WI38 (cell line): ENCODE data around the gene PHF5A.

Source experiments
- H3K4me3 ChIP-seq: 2 replicates; pipeline ENCODE4 v1.5.1; 2011; ENCODE audit warnings: low read depth, mild to moderate bottlenecking, control low read depth, low read length
- TF ChIP-seq, protein P1 (sequence below): IDR thresholded peaks from 2 replicates; pipeline ENCODE4 v1.5.1; 2012; ENCODE audit warnings: low read depth, mild to moderate bottlenecking, control low read depth, low read length

The PHF5A gene

DNA sequence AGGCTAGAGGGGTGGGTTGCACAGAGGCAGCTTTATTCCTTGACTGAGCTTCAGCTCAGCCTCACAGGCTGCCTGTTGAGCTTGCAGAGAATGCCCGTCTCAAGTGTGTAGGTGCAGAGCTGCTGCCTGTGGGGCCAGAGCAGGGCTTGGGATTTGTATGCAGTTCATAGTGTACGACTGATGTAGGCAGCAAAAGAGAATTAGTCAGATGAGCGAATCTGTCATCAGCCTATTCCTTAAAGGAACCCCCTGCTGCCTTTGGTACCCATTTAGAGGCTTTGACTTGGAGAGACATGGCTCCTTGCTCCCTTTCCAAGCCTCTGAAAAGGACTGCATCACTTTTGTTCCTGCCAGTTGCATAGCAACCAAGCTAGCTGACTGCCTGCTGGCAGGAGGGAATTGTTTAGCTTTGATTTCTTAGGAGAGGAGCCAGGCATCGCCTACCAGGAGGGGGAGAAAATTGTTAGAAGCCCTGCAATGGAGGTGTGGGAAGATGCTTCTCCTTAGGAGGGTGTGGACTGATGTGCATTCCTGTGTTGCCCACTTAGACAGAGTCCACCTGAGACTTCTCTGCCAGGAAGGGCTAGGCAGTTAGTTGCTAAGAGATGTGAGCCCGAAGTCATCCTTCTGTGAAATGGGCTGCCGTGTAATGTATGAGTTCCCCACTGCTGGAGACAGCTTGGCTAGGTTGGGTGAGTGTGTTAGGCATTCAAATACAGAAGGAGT is 11.3 kb upstream of the PHF5A start:
- no peak overlapping the region for H3K4me3 ChIP-seq
- TF ChIP-seq, protein P1, sequence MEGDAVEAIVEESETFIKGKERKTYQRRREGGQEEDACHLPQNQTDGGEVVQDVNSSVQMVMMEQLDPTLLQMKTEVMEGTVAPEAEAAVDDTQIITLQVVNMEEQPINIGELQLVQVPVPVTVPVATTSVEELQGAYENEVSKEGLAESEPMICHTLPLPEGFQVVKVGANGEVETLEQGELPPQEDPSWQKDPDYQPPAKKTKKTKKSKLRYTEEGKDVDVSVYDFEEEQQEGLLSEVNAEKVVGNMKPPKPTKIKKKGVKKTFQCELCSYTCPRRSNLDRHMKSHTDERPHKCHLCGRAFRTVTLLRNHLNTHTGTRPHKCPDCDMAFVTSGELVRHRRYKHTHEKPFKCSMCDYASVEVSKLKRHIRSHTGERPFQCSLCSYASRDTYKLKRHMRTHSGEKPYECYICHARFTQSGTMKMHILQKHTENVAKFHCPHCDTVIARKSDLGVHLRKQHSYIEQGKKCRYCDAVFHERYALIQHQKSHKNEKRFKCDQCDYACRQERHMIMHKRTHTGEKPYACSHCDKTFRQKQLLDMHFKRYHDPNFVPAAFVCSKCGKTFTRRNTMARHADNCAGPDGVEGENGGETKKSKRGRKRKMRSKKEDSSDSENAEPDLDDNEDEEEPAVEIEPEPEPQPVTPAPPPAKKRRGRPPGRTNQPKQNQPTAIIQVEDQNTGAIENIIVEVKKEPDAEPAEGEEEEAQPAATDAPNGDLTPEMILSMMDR = no peak

DNA sequence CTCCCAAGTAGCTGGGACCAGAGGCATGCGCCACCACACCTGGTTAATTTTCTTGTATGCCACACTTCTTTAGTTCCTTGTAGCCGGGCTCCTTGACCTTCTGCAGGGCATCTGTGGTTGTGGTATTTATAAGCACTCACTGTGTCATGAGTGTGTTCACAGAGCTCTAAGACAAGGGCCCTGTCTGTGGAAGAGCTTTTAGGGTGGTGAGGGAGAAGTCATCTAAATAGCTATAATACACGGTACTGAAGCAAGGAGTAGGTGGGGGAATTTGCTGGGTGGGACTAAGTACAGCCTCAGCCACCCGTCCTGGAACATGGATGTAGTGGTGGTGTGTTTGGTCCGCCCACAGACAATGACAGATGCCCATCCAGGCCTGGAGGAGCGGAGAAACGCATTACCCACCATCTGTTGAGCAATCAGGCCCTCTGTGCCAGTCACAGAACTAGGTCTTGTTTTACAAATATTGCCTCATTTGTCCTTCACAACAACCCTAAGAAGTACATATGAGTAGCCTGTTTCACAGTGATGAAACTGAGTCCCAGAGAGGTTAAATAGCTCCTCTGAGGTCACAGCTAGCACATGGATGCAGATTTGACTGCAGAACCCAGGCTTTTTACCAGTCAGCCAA is 10.5 kb upstream of the PHF5A start:
- TF ChIP-seq, protein P1 = no peak
- no peak overlapping the region for H3K4me3 ChIP-seq

DNA sequence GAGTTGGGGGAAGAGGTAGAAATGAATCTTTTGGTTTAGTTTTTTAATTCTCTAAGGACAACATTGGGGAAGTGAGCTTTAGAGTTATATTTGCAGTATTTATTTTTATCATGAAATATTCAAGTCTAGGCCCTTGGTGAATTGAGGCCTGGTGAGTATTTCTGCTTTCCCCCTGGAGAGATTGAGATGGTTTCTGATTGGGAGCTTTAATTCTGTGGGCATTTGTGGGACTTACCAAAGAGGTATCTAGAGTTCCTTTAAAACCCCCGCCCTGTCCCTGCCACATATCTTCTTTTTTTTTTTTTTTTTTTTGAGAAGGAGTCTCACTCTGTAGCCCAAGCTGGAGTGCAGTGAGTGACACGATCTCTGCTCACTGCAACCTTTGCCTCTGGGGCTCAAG is 10.0 kb upstream of the PHF5A start:
- TF ChIP-seq, protein P1 = no peak
- no peak overlapping the region for H3K4me3 ChIP-seq

GRCh38 chr22:41474872-41475451 is 6.5 kb upstream of the PHF5A start:
- TF ChIP-seq, protein P1 = no peak
- H3K4me3 ChIP-seq = no peak overlapping the region

DNA sequence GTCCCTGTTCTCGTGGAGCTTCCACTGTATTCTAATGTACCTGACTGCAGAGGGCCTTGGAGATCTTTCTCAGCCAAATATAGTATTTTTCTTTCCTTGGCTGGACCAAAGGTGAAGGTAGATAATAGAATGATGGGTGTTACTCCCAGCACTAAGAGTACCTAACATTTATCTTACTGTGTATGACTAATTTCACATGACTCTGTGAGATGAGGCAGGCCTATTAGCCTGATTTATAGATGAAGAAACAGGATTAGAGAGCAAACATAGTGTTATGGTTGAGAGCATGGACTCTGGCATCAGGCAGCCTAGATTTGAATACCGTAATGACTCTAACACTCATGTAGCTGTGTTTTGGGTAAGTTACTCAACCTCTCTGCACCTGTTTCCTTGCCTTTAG is 3.1 kb upstream of the PHF5A start:
- TF ChIP-seq, protein P1 = no peak
- H3K4me3 ChIP-seq = no peak overlapping the region

DNA sequence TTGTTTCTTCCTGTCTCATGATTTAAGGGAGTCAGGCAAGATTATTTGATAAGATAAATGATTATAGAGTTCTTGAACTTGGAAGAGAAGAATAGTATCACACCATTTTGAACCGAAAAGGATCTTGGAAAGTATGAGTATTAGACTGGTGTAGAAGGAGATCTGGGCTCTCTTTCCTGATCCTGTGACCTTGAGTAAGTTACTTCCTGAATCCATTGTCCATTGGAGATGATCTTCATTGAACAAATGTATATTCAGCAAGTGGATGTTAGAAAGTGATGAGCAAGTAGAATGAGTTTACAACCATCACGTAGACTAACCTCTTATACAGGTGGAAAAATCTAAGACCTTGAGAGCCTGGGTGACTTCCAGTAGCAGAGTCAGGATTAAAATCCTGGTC is 2.4 kb upstream of the PHF5A start:
- TF ChIP-seq, protein P1 = no peak
- H3K4me3 ChIP-seq = no peak overlapping the region

DNA sequence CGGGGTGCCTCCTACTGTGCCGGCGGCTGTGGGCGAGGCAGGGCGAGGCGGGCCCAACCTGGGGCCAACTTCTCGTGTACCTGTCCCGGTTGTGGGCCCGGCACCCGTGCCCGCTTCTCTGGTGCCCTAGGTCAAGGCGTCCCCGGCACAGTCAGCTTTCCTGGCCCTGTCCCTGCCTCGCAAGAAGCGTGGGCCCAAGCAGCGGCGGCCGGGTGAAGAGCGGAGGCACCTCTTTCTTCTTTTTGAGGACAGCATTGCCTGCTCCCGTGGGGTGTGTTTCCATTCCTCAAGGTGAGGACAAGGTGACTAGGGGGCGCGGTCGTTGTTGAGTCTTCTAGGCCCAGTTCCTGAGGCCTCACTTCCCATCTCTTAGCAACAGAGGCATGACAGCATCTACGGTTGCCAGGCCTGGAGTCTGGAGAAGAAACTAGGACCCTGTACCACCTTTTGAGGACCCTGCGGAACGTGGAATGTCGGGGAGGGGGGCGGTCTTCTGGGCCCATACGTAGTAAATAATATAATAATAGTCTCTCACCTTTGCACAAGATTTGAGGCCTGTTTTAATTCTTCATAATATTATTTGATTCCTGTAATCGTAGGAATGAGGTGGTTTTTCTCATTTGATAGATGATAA is 843 bp upstream of the PHF5A start:
- H3K4me3 ChIP-seq = peak overlapping the region; percentile 98
- TF ChIP-seq, protein P1 = no peak
